Memory B cell (primary cell): ENCODE results near the gene ATG7.
"Not testable (repeated sequence)": the region's sequence is repeated elsewhere in the genome, so short reads cannot be mapped to it uniquely, and the experiment has no call there.

Experiments used
- ATAC-seq: fragments of 150-1000 bp; cut with Tn5 transposase; 2 replicates; pipeline ENCODE4 v1.10.0; 2021; ENCODE audit warnings: low read depth, mild to moderate bottlenecking, moderate library complexity
- DNase-seq, 2 donors: peaks; one replicate each; pipeline ENCODE4 v3.0.0; 2022; ENCODE audit warnings: low spot score in 2 of 2
- H3K27ac Mint-ChIP-seq: one replicate; pipeline ENCODE4 v1.8.0; 2022; ENCODE audit warnings: mild to moderate bottlenecking, moderate library complexity, mixed read lengths
- H3K27me3 Mint-ChIP-seq: one replicate; pipeline ENCODE4 v1.8.0; 2022; ENCODE audit warnings: mixed read lengths
- H3K36me3 Mint-ChIP-seq: one replicate; pipeline ENCODE4 v1.8.0; 2022; ENCODE audit warnings: mild to moderate bottlenecking, mixed read lengths
- H3K4me1 Mint-ChIP-seq: one replicate; pipeline ENCODE4 v1.8.0; 2022; ENCODE audit warnings: mixed read lengths
- H3K4me3 Mint-ChIP-seq: one replicate; pipeline ENCODE4 v1.8.0; 2022; ENCODE audit warnings: mild to moderate bottlenecking, moderate library complexity, mixed read lengths
- H3K9me3 Mint-ChIP-seq: one replicate; pipeline ENCODE4 v1.8.0; 2022; ENCODE audit warnings: mixed read lengths

The ATG7 gene

DNA sequence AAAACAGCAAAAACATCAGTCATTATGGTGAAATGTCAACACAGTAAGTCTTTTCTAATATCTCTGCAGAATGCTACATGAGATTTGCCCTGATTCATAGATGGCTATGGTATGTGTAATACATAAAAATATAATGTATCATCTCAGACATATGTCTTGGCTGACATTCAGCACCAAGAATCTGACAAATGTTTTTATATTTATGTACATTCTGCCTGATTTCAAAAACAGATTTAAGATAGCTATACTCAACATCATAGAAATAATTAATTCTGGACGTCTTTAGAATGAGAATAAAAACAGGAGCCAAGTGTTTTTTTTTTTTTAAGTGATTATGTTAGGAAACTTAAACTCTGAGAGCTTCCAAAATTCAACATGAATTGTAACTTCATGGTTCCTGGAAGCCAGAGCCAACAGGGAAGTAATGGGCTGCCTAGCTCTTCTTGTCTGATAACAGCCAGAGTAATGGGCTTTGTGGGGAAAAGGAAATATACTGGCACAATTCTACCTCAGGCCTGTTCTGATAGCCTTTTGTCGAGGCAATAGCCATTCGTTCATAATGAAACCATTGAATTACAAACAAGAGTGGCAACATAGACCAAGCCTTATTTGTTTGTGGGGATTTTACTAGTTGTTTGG, 187.1 kb downstream of the ATG7 start:
- DNase-seq (no peak), ATAC-seq (no peak)
- no peaks in the 10 kb centered on the region for H3K9me3 Mint-ChIP-seq
- no peaks in the 10 kb centered on the region for H3K4me1 Mint-ChIP-seq
- H3K36me3 Mint-ChIP-seq = peaks cover 22% of the 10 kb centered on the region
- no peaks in the 10 kb centered on the region for H3K27me3 Mint-ChIP-seq
- H3K27ac Mint-ChIP-seq = no peak overlapping the region
- H3K4me3 Mint-ChIP-seq = no peak overlapping the region

DNA sequence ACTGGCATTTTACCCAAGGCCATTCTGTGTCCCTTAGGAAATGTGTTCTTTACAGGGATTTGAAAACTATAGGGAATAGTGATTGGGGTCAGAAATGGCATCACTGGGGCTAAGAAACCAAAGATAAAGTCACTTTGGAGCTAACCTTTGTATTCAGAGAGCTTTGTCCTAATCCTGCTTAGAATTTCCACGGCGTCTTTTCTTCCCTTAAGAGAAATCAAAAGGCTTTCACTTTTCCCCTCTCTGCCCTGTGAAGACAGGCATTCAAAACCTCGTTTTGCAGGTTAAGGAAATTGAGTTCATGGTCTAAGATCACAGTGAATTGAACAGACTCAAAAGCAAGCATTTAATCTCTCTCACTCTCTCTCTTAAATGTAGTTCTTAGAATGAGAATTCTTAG, 189.0 kb downstream of the ATG7 start:
- DNase-seq = no peak
- no peaks in the 10 kb centered on the region for H3K27me3 Mint-ChIP-seq
- no peaks in the 10 kb centered on the region for H3K4me1 Mint-ChIP-seq
- no peak overlapping the region for H3K4me3 Mint-ChIP-seq
- H3K27ac Mint-ChIP-seq = no peak overlapping the region
- ATAC-seq = no peak
- no peaks in the 10 kb centered on the region for H3K9me3 Mint-ChIP-seq
- H3K36me3 Mint-ChIP-seq = peaks cover 16% of the 10 kb centered on the region

- H3K27me3 Mint-ChIP-seq, H3K4me3 Mint-ChIP-seq, ATAC-seq, DNase-seq, H3K4me1 Mint-ChIP-seq, H3K27ac Mint-ChIP-seq, H3K9me3 Mint-ChIP-seq: not testable (repeated sequence)
- H3K36me3 Mint-ChIP-seq = peaks cover 12% of the 10 kb centered on the region
These were observed 190.5 kb downstream of the ATG7 start for GRCh38 chr3:11462673-11463072.

DNA sequence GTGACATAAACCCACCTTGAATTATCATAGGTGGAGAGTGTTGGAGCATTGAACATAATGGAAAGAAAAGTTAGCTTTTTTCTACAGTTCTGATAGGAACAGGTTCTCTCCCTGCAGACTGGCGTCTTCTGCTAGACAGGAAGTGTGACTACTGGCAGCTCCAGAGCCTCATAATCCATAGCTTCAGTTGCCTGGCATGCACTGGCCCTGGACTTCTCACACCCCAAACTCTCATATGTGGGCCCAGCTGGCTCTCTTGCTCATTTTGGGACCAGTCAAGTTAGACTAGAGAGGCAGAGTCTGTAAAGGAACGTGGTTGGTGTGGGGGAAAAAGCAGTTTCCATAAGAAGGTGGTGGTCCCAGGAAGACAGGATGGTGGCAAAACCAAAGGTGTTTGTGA, 191.4 kb downstream of the ATG7 start:
- H3K4me3 Mint-ChIP-seq = no peak overlapping the region
- H3K36me3 Mint-ChIP-seq = peaks cover 15% of the 10 kb centered on the region
- H3K27ac Mint-ChIP-seq = no peak overlapping the region
- H3K9me3 Mint-ChIP-seq = no peaks in the 10 kb centered on the region
- H3K4me1 Mint-ChIP-seq = no peaks in the 10 kb centered on the region
- no peak for ATAC-seq
- no peaks in the 10 kb centered on the region for H3K27me3 Mint-ChIP-seq
- DNase-seq = no peak

DNA sequence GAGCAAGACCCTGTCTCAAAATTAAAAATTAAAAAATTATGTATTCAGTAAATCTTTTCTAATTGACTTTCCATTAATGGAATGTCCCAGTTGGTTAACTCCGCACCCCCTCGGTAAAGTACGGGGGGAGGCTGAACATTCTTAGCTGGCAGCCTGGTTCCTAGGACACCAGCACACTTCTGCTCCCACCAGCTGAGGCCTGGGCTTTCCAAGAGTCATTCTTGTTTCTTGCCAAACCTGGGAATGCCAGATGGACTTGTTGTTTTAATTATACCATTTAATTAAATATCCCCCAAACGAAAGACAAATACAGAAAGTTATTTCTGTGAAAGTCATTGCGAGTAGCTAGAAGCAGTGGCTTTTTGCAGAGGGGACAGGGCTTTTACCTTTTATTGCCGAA, 192.2 kb downstream of the ATG7 start:
- Mint-ChIP-seq H3K4me3 (no peak overlapping the region), H3K27me3 (no peaks in the 10 kb centered on the region), H3K4me1 (no peaks in the 10 kb centered on the region), H3K36me3 (peaks cover 19% of the 10 kb centered on the region), H3K9me3 (no peaks in the 10 kb centered on the region), H3K27ac (no peak overlapping the region)
- ATAC-seq (no peak), DNase-seq (no peak)

GRCh38 chr3:11465744-11466616, 193.8 kb downstream of the ATG7 start:
- Mint-ChIP-seq H3K9me3 (no peaks in the 10 kb centered on the region), H3K4me1 (no peaks in the 10 kb centered on the region), H3K27me3 (no peaks in the 10 kb centered on the region), H3K4me3 (no peak overlapping the region), H3K27ac (no peak overlapping the region), H3K36me3 (peaks cover 19% of the 10 kb centered on the region)
- no peak for ATAC-seq
- no peak for DNase-seq

DNA sequence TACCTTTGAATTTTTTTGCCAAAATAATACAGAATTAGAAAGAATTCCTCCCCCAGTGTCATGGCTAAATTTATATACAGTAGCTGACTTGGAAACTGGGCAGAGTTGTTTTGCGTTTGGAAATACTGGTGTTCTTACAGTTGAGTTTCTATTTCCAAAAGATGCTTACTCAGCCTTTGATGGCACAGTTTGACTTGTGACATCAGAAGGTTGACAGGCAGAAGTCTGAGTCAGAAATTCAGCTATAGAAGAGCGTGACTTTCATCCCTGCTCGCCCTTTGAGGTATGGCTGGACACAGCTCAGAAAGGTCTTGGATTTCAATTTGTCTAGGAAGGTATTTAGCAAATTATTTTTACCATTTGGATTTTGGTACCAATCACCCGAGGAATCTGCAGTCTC, 195.7 kb downstream of the ATG7 start:
- Mint-ChIP-seq H3K4me3 (no peak overlapping the region), H3K27ac (no peak overlapping the region), H3K36me3 (peaks cover 17% of the 10 kb centered on the region), H3K9me3 (no peaks in the 10 kb centered on the region), H3K4me1 (no peaks in the 10 kb centered on the region), H3K27me3 (no peaks in the 10 kb centered on the region)
- no peak for ATAC-seq
- DNase-seq = no peak

- Mint-ChIP-seq H3K27ac (no peak overlapping the region), H3K4me1 (no peaks in the 10 kb centered on the region), H3K4me3 (no peak overlapping the region), H3K36me3 (peaks cover 15% of the 10 kb centered on the region), H3K27me3 (no peaks in the 10 kb centered on the region), H3K9me3 (no peaks in the 10 kb centered on the region)
- DNase-seq (no peak), ATAC-seq (no peak)
These were observed 198.0 kb downstream of the ATG7 start for GRCh38 chr3:11470031-11470853.

DNA sequence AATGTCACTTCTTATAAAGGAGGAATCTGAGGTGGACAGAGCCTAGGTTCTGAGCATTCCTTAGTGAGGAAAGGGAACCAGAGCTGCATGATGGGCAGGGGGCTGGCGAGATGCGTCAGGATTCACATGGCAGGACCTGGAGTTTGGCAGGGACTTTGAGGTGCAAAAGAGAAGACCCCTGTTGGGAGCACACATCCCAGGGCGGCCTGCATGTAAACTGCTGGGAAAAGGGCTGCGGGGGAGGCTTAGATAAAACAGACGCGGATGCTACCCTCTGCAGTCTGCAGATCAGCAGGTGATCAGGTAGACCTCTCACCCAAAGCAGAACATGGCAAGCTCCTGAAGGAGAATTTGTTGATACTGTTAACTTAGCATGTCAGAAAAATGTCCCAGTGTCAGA, 203.1 kb downstream of the ATG7 start:
- H3K36me3 Mint-ChIP-seq = peaks cover 2% of the 10 kb centered on the region
- H3K4me1 Mint-ChIP-seq = no peaks in the 10 kb centered on the region
- H3K4me3 Mint-ChIP-seq = no peak overlapping the region
- ATAC-seq (no peak), DNase-seq (no peak)
- no peaks in the 10 kb centered on the region for H3K9me3 Mint-ChIP-seq
- H3K27me3 Mint-ChIP-seq = no peaks in the 10 kb centered on the region
- H3K27ac Mint-ChIP-seq = no peak overlapping the region

DNA sequence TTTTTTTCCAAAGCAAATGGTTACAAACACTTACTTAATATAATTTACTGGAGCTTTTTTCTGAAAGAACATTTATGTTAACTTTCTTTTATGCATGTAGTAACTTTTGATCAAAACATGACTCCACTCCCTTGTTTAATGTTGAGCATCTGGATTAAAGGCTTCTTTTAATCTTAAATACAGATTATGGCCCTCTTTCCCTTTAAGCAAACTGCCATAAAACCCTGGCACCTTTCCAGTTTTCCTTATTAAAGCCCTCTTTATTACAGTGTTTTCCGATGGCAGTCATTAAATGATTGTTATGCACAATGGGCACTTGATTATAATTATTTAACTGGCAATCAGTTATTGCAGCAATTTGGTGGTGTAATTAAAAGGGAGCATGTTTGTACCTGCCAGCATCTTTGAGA, 204.5 kb downstream of the ATG7 start:
- ATAC-seq (no peak), DNase-seq (no peak)
- Mint-ChIP-seq H3K36me3 (peaks cover 2% of the 10 kb centered on the region), H3K27ac (no peak overlapping the region), H3K4me1 (no peaks in the 10 kb centered on the region), H3K9me3 (no peaks in the 10 kb centered on the region), H3K4me3 (no peak overlapping the region), H3K27me3 (no peaks in the 10 kb centered on the region)

DNA sequence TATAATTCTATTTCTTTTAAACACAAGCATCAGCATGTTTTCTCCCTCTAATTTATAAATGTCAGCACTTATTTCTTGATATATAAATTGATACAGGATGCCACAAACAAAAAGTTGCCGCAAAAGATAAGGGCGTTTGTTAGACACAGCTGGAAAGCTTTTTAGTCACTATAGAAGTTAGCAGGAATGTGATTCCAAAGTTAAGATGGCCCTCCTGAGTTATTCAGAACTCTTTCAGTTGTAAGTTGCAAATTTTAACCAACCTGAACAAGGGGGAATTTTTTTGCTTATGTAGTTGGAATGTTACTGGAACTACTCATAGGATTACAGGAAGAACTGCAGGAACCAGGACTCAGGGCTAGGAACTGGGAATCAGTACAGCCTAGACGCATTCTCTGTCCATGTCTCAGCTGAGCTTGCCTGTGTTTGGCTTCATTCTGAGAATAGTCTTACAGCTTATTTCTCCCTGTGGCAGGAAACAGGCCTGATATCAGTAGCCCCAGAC, 205.3 kb downstream of the ATG7 start:
- H3K9me3 Mint-ChIP-seq = no peaks in the 10 kb centered on the region
- H3K4me3 Mint-ChIP-seq = no peak overlapping the region
- ATAC-seq = no peak
- no peaks in the 10 kb centered on the region for H3K4me1 Mint-ChIP-seq
- H3K36me3 Mint-ChIP-seq = peaks cover 2% of the 10 kb centered on the region
- DNase-seq = no peak
- no peaks in the 10 kb centered on the region for H3K27me3 Mint-ChIP-seq
- H3K27ac Mint-ChIP-seq = no peak overlapping the region

DNA sequence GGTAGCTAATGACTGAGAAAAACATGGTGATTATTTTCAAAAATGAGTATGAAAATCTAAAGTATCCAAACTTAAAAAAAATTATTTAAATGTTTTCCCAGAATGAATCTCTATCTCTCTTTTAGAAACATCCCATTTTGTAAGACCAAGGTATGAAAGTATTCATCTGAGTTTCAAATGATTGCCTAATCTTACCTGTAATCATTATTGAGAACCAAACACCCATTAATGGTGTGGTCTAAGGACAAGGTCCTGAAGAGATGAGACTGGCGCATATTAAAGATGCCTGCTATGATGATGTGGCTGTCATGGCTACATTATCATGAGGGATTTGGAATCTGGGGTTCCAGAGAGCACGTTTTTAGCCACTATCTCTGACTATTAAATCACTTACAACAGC, 206.0 kb downstream of the ATG7 start:
- ATAC-seq (no peak), DNase-seq (no peak)
- Mint-ChIP-seq H3K27me3 (no peaks in the 10 kb centered on the region), H3K27ac (no peak overlapping the region), H3K4me3 (no peak overlapping the region), H3K9me3 (no peaks in the 10 kb centered on the region), H3K4me1 (no peaks in the 10 kb centered on the region), H3K36me3 (peaks cover 2% of the 10 kb centered on the region)

DNA sequence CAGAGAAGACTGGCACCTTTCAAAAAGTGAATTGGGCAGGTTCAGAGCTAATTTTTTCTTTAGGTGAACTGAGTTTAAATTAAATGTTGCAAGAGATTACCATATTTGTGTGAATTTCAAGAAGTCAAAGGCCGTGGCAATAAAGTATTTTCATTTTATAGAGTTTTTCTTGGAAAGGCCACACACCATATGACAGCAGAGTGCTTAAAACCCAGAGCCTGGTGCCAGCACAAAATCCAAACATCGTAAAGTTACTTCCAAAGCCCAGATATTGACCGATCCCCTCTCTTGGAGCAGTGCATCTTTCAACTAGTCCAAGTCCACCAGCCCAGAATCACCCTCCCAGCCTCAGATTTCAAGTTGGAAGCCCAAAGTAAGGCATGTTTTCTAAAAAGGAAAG, 207.0 kb downstream of the ATG7 start:
- DNase-seq = no peak
- H3K27me3 Mint-ChIP-seq = no peaks in the 10 kb centered on the region
- H3K9me3 Mint-ChIP-seq = no peaks in the 10 kb centered on the region
- no peak for ATAC-seq
- peaks cover 2% of the 10 kb centered on the region for H3K36me3 Mint-ChIP-seq
- no peaks in the 10 kb centered on the region for H3K4me1 Mint-ChIP-seq
- H3K4me3 Mint-ChIP-seq = no peak overlapping the region
- H3K27ac Mint-ChIP-seq = no peak overlapping the region

DNA sequence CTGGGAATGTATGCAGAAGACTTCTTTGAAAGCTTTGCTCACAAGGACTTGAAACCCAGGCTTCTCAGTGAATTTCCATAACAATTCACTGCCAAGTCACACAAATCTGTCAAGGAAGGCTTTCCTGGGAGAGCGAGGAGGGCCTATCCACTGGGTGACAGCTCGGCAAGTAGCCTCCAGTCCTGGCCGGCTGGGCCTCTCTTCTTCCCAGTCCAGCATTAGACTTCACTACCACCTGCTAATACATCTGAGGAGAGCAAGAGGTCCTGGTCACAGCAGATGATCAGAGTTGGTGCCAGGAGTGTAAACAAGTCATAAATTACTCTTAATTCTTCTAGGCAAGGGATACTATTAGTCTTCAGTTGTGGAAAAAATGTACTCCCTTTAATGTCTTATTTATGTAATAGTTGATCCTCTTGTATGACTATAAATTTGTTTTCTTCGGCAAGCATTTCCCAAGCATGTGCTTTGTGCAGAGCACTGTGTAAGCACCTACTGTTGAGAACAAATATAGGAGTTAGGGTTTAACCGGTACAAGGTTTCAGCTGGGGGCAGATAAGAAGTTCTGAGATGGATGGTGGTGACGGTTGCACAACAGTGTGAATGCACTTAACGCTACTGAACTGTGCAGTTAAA, 208.6 kb downstream of the ATG7 start:
- Mint-ChIP-seq H3K9me3 (no peaks in the 10 kb centered on the region), H3K27ac (no peak overlapping the region), H3K4me3 (no peak overlapping the region), H3K27me3 (no peaks in the 10 kb centered on the region), H3K4me1 (no peaks in the 10 kb centered on the region), H3K36me3 (peaks cover 2% of the 10 kb centered on the region)
- DNase-seq (no peak), ATAC-seq (no peak)
